ENCODE measurements around the gene PDXK. TPM values are rescaled to one million over a fixed set of nuclear protein-coding genes. Genes with fewer than 3 reads are reported as not detected.

PDXK gene
- total and polyA plus RNA-seq, 2 of the 13 experiments (the other 11 are each of a cell fraction or from before 2014, with no cell fraction given) = 114 to 184 TPM

DNA sequence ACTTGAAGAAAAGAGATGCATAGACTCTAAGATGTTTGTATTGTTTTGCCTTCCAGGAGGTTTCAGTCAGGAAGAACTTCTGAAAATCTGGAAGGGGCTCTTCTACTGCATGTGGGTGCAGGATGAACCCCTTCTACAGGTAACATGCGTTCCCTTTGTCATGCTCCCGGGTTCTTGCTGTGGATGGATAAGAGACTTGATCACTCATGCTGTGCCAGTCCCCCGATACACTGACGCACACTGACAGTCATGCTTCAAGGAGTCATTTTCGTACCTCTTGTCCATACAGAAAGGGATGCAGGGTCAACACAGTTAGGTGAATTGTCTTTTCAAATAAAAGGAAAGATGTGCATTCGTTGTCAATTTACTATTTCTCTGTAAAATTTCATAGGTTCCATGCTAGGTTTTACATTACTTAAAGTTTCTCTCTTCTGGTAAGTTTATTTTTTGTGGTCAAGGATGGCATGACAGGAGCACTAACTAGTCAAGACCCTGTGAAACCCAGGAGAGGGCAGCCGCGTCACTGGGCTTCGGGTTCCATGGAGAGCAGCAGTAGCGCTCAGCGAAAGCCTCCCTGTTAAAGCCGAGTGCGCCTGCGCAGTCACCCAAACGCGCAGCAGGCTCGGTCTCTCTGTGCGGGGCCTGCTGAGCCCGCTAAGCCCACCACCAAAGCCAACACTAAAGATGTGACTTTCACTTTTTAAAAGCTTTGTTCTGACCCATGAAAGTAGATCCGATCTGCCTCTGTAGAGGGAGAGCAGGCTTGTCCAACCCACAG, 48.9 kb upstream of the PDXK start:
- FAIRE-seq = no peak
- no peaks in the 10 kb centered on the region for H3K9me3 ChIP-seq (ENCODE audit: low read length)
- DNase-seq (ENCODE audit: low spot score) = no peak
- peaks cover 55% of the 10 kb centered on the region for H3K79me2 ChIP-seq (ENCODE audit: insufficient read depth, low read length)
- BruUV-seq (replicated peaks) = TSS peak; percentile 14
- WGBS (ENCODE audit: low lambda C conversion rate) = 91% methylated on average over 11 of the region's 20 CpGs
- no peak overlapping the region for H3K4me3 ChIP-seq (replicated peaks in 1 of 3; ENCODE audit: insufficient read depth in 1 of 3, low read depth in 2 of 3, low read length in 3 of 3)
- H3K36me3 ChIP-seq (replicated peaks in 1 of 2; ENCODE audit: control insufficient read depth in 1 of 2, insufficient read depth in 2 of 2, low read length in 2 of 2) = peaks cover 10 to 67% of the 10 kb centered on the region in 2 experiments
- no peak for ATAC-seq
- no peak for TF ChIP-seq SIX1 (CRISPR knock-in tag; IDR thresholded peaks at IDR 0.05; ENCODE audit: borderline replicate concordance)
- TF ChIP-seq, protein P1, sequence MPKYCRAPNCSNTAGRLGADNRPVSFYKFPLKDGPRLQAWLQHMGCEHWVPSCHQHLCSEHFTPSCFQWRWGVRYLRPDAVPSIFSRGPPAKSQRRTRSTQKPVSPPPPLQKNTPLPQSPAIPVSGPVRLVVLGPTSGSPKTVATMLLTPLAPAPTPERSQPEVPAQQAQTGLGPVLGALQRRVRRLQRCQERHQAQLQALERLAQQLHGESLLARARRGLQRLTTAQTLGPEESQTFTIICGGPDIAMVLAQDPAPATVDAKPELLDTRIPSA (CRISPR knock-in tag; IDR thresholded peaks at IDR 0.05; ENCODE audit: borderline replicate concordance) = no peak
- no peak overlapping the region for H3K9ac ChIP-seq (ENCODE audit: insufficient read depth, low read depth, low read length)
- H2AFZ ChIP-seq (ENCODE audit: low read length) = no peak overlapping the region
- ChIA-PET POLR2A (no interaction called here), CTCF (ENCODE audit: low intra/inter-chr PET ratio, low total read pairs) (no interaction called here)
- H3K27me3 ChIP-seq (ENCODE audit: control insufficient read depth in 1 of 2, insufficient read depth in 2 of 2, low read length in 2 of 2) = no peaks in the 10 kb centered on the region
- H4K20me1 ChIP-seq (ENCODE audit: insufficient read depth, low read length) = peaks cover 8% of the 10 kb centered on the region
- no peak overlapping the region for H3K4me2 ChIP-seq (ENCODE audit: low read depth, low read length)
- intact Hi-C loops (cut with micrococcal nuclease; ENCODE audit: unreplicated experiment) (no loop called here), in situ Hi-C loops (cut with HindIII; ENCODE audit: extremely low pct_ligation_motif_present, low pct_unique_long_range_greater_than_20kb) (no loop called here)
- peaks cover 28% of the 10 kb centered on the region for H3K4me1 ChIP-seq (ENCODE audit: insufficient read depth, low read length)
- no peak overlapping the region for H3K27ac ChIP-seq (ENCODE audit: extremely low read length, insufficient read depth, low read length)

- Histone ChIP-seq H3K4me2 (ENCODE audit: low read depth, low read length) (no peak overlapping the region), H3K4me3 (replicated peaks in 1 of 3; ENCODE audit: insufficient read depth in 1 of 3, low read depth in 2 of 3, low read length in 3 of 3) (no peak overlapping the region), H2AFZ (ENCODE audit: low read length) (no peak overlapping the region), H3K27ac (ENCODE audit: extremely low read length, insufficient read depth, low read length) (no peak overlapping the region), H3K4me1 (ENCODE audit: insufficient read depth, low read length) (peaks cover 13% of the 10 kb centered on the region), H3K9me3 (ENCODE audit: low read length) (no peaks in the 10 kb centered on the region), H4K20me1 (ENCODE audit: insufficient read depth, low read length) (no peaks in the 10 kb centered on the region), H3K36me3 (replicated peaks in 1 of 2; ENCODE audit: control insufficient read depth in 1 of 2, insufficient read depth in 2 of 2, low read length in 2 of 2) (peaks cover 20 to 69% of the 10 kb centered on the region in 2 experiments), H3K9ac (ENCODE audit: insufficient read depth, low read depth, low read length) (no peak overlapping the region), H3K79me2 (ENCODE audit: insufficient read depth, low read length) (peaks cover 10% of the 10 kb centered on the region), H3K27me3 (ENCODE audit: control insufficient read depth in 1 of 2, insufficient read depth in 2 of 2, low read length in 2 of 2) (no peaks in the 10 kb centered on the region)
- DNase-seq (ENCODE audit: low spot score) = no peak
- ATAC-seq = no peak
- POLR2A ChIA-PET = no interaction called here
- WGBS (ENCODE audit: low lambda C conversion rate) = 90% methylated on average over 3 of the region's 3 CpGs
- CTCF ChIA-PET (ENCODE audit: low intra/inter-chr PET ratio, low total read pairs) = no interaction called here
- no peak for TF ChIP-seq ZBTB1 (CRISPR knock-in tag; IDR thresholded peaks at IDR 0.05; ENCODE audit: borderline replicate concordance)
- no peak for TF ChIP-seq ZNF589 (CRISPR knock-in tag; conservative IDR thresholded peaks at IDR 0.05)
- no peak for TF ChIP-seq ZNF792 (CRISPR knock-in tag; IDR thresholded peaks at IDR 0.05)
- TF ChIP-seq ZNF788 (CRISPR knock-in tag; IDR thresholded peaks at IDR 0.05; ENCODE audit: borderline replicate concordance) = no peak
- no peak for TF ChIP-seq ZNF660 (CRISPR knock-in tag; IDR thresholded peaks at IDR 0.05; ENCODE audit: borderline replicate concordance, low read depth)
- no peak for TF ChIP-seq AGO1 (IDR thresholded peaks at IDR 0.05; ENCODE audit: low read depth, low read length, poor library complexity, severe bottlenecking)
- intact Hi-C loops (cut with micrococcal nuclease; ENCODE audit: unreplicated experiment) (no loop called here), in situ Hi-C loops (cut with HindIII; ENCODE audit: extremely low pct_ligation_motif_present, low pct_unique_long_range_greater_than_20kb) (no loop called here)
- FAIRE-seq = no peak
- BruUV-seq (replicated peaks) = no TSS peak
Observed at GRCh38 chr21:43675871-43676270, 43.1 kb upstream of the PDXK start.

Measured in HepG2 (cell line).